GM19397 (cell line): Measurements from ENCODE around the gene NEB.
"Not testable (repeated sequence)": the region's sequence is repeated elsewhere in the genome, so short reads cannot be mapped to it uniquely, and the experiment has no call there.

Experiments
- ATAC-seq: cut with Tn5 transposase; IDR thresholded peaks from one replicate; pipeline ENCODE4 v1.9.1; 2021; ENCODE audit warnings: mild to moderate bottlenecking, moderate library complexity; ENCODE audit not compliant: unreplicated experiment

The NEB gene

GRCh38 chr2:151760139-151760650, 25.9 kb upstream of the NEB start:
- ATAC-seq = no peak

- no peak for ATAC-seq
These were observed 24.5 kb upstream of the NEB start for GRCh38 chr2:151758744-151759143.

GRCh38 chr2:151757861-151758260, 23.6 kb upstream of the NEB start:
- no peak for ATAC-seq

GRCh38 chr2:151756820-151757219, 22.5 kb upstream of the NEB start:
- ATAC-seq = no peak

- no peak for ATAC-seq
These were observed 20.1 kb upstream of the NEB start for GRCh38 chr2:151754253-151754897.

- ATAC-seq = no peak
These were observed 19.3 kb upstream of the NEB start for GRCh38 chr2:151753540-151753939.

GRCh38 chr2:151745261-151745660, 11.0 kb upstream of the NEB start:
- ATAC-seq = not testable (repeated sequence)

- no peak for ATAC-seq
These were observed 3.9 kb downstream of the NEB start for GRCh38 chr2:151730262-151730975.

- no peak for ATAC-seq
These were observed 4.4 kb downstream of the NEB start for GRCh38 chr2:151729837-151730236.

GRCh38 chr2:151729415-151729811, 4.9 kb downstream of the NEB start:
- ATAC-seq = no peak

- ATAC-seq = no peak
These were observed 5.4 kb downstream of the NEB start for GRCh38 chr2:151728804-151729414.

GRCh38 chr2:151727593-151728552, 6.4 kb downstream of the NEB start:
- no peak for ATAC-seq

- no peak for ATAC-seq
These were observed 13.1 kb downstream of the NEB start for GRCh38 chr2:151721161-151721560.

- ATAC-seq = no peak
These were observed 13.8 kb downstream of the NEB start for GRCh38 chr2:151720521-151720920.

- ATAC-seq = no peak
These were observed 15.5 kb downstream of the NEB start for GRCh38 chr2:151718796-151719195.

- no peak for ATAC-seq
These were observed 16.0 kb downstream of the NEB start for GRCh38 chr2:151718247-151718646.

- ATAC-seq = no peak
These were observed 17.6 kb downstream of the NEB start for GRCh38 chr2:151716721-151717120.

- ATAC-seq = no peak
These were observed 20.9 kb downstream of the NEB start for GRCh38 chr2:151713291-151713903.

- ATAC-seq = no peak
These were observed 23.3 kb downstream of the NEB start for GRCh38 chr2:151711025-151711424.

GRCh38 chr2:151708788-151709187, 25.5 kb downstream of the NEB start:
- ATAC-seq = no peak
